Measurements from ENCODE around the gene MECR.

Gene MECR

DNA sequence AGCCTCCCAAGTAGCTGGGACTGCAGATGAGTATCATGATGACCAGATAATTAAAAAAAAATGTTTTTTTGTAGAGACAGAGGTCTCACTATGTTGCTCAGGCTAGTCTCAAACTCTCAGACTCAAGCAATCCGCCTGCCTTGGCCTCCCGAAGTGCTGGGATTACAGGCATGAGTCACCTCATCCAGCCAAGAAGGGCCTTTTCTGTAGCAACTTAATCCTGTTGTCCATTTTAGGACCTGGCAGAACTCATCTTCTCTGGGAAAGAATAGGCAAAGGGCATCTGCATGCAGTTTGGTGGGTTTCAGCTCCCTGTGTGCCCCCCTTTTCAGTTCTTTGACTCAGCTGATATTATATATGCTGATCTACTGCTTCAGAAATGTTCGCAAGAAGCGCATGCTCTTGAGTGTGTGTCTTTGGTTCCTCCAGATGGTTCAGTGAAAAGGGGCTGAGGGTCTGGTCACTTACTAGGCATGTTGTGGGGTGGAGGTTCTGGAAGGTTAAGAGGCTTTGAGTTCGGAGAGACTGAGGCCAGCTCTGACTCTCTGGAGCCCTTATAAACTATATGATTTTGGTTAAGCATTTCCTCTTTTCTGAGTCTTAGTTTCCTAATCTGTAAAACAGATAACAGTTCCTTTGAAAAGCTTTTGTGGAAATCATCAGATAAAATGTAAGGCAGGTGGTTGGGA is 29.7 kb downstream of the MECR start:
- DNase-seq, result no peak

DNA sequence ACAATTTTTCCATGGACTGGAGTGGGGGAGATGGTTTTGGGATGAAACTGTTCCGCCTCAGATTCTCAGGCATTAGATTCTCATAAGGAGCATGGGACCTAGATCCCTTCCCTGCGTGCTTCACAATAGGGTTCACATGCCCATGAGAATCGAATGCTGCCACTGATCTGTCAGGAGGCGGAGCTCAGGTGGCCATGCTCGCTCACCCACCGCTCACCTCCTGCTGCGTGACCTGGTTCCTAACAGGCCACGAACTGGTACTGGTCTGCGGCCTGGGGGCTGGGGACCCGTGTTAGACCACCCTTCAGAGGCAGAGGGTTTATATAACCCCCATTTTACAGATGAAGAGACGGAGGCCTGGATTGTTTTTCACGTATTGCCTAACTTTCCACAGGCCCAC is 32.7 kb downstream of the MECR start:
- no peak for DNase-seq

DNA sequence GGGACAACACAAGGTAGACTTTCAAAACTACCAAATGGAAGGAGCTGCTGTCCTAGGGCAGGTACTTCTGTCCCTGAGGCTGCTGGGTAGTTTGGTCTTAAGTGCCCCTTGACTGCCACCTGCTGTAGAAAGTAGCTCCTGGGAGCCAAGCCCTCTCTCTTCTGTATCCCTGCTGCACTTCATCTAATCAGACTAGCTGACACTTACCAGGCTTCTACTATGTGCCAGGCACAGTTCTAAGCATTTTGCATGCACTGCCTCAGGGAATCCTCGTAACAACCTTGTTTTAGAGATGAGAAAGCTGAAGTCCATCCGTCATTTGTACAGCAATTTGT is 33.2 kb downstream of the MECR start:
- DNase-seq, result peak; percentile 38

- DNase-seq, result no peak
Observed at GRCh38 chr1:29196863-29197589, 33.7 kb downstream of the MECR start.

- no peak for DNase-seq
Observed at GRCh38 chr1:29195881-29196291, 34.8 kb downstream of the MECR start.

DNA sequence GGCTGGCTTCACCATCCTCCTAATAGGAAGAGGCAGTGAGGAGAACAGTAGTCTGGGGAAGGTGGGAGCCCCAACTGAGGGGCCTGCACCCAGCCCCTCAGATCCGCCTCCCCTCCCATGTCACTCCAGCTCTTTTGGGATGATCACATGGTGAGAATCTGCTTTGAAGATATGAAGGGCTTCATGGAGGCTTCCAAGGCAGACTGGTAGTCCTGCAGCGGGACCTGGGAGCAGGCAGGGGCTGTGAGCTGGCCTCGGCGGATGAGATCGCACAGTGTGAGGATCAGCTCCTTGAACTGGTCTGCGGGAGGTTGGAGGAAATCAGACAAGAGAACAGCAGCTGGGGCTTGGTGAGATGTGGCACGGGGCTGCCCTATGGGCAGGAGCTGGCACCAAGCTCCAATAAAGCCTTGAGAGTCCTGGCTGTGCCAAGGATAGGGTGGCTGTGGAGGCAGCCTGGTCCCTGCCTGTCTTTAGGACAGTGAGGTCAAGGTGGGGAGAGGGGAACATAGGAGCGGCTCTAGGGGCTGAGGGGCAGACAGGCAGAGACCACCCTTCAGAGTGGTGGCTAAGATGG is 36.8 kb downstream of the MECR start:
- no peak for DNase-seq

DNA sequence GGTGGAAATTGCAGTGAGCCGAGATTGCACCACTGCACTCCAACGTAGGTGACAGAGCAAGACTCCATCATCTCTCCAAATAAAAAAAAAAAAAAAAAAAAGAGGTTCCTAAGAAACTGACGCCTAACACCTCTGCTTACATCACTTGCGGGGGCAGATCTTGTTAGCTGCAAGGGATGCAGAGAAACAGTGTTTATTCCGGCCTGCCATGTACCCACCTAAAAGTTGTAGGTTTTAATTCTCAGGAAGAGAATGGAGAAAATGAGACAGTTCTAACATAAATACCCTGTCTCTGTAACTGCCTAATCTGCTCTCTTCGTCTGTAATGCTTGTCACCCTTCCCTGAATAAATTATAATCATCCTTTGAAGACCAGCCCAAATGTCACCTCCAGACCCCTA is 40.0 kb downstream of the MECR start:
- no peak for DNase-seq

DNA sequence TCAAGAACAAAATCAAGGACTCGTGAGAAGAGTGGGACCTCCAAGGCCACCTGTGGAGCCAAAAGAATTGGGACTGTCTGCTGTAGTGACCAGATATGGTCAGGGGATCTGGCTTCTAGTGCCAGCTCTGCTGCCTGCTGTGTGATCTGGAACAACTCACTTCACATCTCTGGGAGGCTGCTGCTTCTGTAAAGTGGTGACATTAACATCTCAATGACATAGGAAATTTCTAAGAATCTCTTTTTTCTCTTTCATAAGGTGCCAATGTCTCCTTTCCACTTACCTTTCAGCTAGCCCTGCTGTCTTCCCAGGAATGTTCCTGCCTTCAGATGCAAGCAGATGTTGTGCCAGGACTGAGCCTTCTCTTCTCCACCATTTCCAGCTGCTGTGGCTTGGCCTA is 44.0 kb downstream of the MECR start:
- no peak for DNase-seq

- DNase-seq, result no peak
Observed at GRCh38 chr1:29186252-29186651, 44.5 kb downstream of the MECR start.

GRCh38 chr1:29183287-29183686 is 47.4 kb downstream of the MECR start:
- DNase-seq, result no peak

- DNase-seq, result peak; percentile 99
Observed at GRCh38 chr1:29181413-29182225, 49.1 kb downstream of the MECR start, which contains the start of gene SRSF4. Gene SRSF4, minus strand, starts transcription at chr1:29181900. Its CDS starts 148 bp downstream, at chr1:29181752.

- peak; percentile 46 for DNase-seq
Observed at GRCh38 chr1:29180497-29181412, 50.0 kb downstream of the MECR start.

- DNase-seq, result peak; percentile 31
Observed at GRCh38 chr1:29179641-29180184, 51.0 kb downstream of the MECR start.

DNA sequence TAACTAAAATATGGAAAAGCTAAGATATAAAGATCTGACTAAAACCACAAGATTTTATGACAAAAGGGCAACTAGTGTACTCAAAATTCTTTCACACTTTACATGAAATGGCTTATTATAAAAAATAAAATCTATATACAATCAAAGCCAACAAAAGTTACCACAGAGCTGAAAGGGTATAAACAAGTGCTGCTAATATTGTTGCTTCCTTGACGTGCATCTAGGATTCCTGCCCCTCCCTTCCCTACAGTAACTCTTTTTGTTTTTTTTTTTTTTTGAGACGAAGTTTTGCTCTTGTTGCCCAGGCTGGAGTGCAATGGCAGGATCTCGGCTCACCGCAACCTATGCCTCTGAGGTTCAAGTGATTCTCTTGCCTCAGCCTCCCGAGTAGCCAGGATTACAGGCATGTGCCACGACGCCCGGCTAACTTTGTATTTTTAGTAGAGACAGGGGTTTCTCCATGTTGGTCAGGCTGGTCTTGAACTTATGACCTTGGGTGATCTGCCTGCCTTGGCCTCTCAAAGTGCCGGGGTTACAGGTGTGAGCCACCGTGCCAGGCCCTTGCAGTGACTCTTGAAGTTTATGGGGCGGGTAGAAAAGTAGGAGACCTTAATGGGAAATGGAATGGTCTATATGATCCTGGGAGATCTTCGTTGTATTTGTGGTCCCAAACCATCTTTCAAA is 53.6 kb downstream of the MECR start:
- DNase-seq, result no peak

DNA sequence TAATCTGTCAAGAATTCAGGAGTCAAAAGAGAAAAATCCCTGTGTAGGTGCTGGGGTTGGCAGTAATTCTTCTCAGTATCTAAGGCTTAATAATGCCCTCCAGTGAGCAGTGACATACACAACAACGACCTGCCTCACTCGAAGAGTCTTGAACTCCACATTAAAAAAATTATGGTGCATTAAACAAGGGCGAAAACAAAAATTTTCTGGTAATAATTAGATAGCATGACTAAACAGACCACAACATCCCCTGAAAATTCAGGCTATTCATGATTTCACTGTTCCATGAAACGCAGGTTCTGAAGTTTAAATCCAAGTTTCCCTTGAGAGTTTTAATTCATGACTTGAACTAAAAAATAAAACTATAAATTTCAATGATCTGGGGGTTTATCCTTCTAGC is 54.2 kb downstream of the MECR start:
- no peak for DNase-seq

- DNase-seq, result no peak
Observed at GRCh38 chr1:29172415-29172939, 58.3 kb downstream of the MECR start.

GRCh38 chr1:29171521-29171920 is 59.2 kb downstream of the MECR start:
- DNase-seq, result no peak

GRCh38 chr1:29171089-29171488 is 59.6 kb downstream of the MECR start:
- DNase-seq, result no peak

- DNase-seq, result no peak
Observed at GRCh38 chr1:29169976-29170375, 60.8 kb downstream of the MECR start.

DNA sequence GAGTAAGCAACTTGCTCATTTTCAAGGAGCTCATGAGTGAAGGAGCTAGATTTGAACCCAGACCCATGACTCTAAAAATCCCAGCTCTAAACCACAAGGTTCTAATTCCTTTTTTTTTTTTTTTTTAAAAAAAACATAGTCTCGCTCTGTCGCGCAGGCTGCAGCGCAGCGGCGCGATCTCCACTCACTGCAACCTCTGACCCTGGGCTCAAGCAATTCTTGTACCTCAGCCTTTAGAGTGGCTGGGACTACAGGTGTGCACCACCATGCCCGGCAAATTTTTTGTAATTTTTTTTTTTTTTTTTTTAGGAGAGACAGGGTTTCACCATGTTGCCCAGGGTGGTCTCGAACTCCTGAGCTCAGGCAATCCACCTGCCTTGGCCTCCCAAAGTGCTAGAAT is 62.8 kb downstream of the MECR start:
- DNase-seq, result no peak

GRCh38 chr1:29166291-29166878 is 64.3 kb downstream of the MECR start:
- DNase-seq, result no peak

Data from activated CD4-positive, alpha-beta T cell treated with anti-CD3 and anti-CD28 coated beads, Interleukin-2, Interleukin-6, amounts not matched to agents 100 ng/mL and 50 ng/mL, durations not matched to agents 16 hours and 8 hours (primary cell).